CD4-positive, alpha-beta T cell treated with Interferon alpha-2 for 1 hour (primary cell): ENCODE measurements around the gene AGAP5.
"Not testable (repeated sequence)": the region's sequence is repeated elsewhere in the genome, so short reads cannot be mapped to it uniquely, and the experiment has no call there.

Experiments used
- DNase-seq, 2 donors: peaks; one replicate each; pipeline ENCODE4 v3.0.0-alpha.2; 2020 to 2022

The AGAP5 gene

DNA sequence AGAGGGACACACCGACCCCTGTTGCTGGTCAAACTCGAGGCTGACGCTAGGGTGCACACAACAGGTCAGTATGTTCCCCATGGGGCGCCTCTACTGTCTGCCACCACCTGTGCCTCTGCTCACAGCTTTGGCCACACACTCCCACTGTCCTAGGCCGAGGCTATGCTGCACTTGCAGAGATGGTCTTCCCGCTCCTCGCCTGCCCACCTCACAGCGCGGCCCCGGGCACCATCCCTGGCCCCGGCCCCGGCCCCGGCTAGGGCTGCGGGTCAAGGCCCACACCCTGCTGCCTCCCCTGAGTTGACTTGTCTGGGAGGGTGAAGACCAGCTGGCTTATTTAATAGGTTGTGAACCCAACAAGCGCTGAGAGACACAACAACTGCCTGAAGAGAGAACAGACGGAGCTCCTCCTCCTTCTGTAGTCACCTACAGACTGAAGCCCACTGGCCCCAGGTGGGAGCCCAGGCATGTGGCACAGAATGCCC, at the start of gene AGAP5:
AGAP5 (minus strand) TSS at position 435 of the 485 bp plus-strand sequence; CDS start at position 81, 354 bp downstream.
- not testable (repeated sequence) for DNase-seq

DNA sequence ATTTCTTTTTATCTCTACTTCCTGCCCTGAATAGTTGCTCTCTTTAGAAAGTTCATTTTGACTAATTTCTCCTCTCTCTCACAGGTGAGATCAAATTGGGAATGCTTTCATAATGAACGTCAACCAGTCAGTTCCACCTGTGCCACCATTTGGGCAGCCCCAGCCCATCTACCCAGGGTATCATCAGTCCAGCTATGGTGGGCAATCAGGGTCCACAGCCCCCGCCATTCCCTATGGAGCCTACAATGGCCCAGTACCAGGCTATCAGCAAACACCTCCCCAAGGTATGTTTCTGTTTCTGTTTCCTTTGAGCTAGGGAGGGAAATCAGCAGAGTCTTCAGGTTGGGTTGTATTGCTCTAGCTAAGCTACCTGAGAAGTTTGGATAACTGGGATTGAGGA, 48.8 kb upstream of the AGAP5 start:
- no peak for DNase-seq

DNA sequence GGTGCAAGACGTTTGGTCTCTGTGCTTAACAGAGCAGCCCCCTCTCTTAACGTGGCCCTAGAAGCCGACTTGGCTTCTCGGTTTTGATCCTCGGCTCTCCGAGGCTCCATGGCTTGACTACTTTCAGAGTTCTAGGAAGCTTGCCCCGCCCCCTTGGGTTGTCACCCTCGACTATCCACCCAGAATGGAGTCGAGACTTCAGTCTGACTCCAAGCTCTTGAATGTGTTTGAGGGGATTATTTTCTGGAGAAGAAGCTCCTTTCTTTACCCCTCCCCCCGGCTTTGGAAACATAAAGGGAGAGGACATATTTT, 46.7 kb upstream of the AGAP5 start:
- DNase-seq = peak; percentile 48 to 61

DNA sequence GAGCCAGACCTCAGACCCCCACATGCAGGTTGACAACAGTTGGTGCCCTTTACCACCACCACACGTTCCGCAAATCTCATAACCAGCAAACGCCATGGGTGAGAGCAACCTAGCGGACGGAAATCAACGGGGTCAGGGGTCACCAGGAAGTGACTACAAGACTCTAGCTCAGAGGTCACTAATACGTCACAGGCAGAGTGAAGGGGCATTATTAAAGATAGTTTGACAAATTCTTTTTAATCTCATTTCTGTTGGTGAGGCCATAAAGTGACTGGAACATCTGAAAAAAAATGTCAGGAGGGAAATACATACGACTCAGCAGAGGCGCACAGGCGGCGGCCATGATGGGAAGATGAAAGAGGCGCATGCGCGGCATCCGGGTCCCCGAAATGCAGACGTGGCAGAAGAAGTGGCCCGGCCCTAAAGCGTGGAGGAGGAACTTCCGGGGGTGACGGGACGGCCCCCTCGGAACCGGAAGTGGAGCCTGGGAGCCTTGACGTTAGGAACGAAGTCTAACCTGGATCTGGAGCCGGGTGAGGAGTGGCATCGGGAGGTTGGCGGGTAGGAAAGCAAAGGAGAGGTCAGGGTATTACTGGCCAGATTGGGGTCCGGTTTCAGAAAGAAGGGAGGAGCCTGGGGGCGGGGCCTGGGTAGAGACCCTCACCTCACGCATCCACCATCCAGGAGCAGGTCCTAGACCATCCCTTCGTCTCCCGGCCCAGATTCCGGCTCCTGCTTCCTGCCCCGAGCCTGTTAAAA, 46.2 kb upstream of the AGAP5 start, which contains the start of gene SEC24C:
SEC24C (plus strand) TSS at position 468 of the 759 bp plus-strand sequence. CDS start 2,461 bp downstream, outside the sequence.
- DNase-seq = peak; percentile 96

DNA sequence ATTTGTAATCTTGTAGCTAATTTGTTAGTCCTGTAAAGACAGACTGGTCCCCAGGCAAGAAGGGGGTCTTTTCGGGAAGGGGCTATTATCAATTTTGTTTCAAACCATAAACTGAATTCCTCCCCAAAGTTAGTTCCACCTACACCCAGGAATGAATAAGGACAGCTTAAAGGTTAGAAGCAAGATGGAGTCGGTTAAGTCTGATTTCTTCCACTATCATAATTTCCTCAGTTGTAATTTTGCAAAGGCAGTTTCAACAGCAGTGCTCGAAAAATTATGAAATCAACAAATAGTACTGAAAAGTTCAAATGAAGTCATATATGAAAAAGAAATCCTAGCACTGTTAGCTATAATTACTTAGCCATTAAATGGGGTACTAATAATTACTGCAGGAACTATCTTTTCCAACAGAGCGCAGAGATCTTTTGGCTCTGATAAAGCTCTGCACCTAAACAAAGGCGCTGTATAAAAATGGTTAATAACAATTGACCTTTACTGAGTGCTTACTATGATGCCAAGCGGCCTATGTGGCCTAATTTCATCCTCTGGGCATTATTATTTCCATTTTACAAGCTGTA, 45.5 kb upstream of the AGAP5 start:
- DNase-seq = no peak

DNA sequence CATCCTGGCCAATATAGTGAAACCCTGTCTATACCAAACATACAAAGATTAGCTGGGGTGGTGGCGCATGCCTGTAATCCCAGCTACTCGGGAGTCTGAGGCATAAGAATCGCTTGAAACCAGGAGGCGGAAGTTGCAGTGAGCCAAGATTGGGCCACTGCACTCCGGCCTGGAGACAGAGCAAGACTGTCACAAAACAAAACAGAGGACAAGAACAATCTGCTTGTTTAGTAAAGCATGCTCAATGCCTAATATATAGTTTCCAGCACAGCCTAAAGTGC, 44.5 kb upstream of the AGAP5 start:
- no peak for DNase-seq

DNA sequence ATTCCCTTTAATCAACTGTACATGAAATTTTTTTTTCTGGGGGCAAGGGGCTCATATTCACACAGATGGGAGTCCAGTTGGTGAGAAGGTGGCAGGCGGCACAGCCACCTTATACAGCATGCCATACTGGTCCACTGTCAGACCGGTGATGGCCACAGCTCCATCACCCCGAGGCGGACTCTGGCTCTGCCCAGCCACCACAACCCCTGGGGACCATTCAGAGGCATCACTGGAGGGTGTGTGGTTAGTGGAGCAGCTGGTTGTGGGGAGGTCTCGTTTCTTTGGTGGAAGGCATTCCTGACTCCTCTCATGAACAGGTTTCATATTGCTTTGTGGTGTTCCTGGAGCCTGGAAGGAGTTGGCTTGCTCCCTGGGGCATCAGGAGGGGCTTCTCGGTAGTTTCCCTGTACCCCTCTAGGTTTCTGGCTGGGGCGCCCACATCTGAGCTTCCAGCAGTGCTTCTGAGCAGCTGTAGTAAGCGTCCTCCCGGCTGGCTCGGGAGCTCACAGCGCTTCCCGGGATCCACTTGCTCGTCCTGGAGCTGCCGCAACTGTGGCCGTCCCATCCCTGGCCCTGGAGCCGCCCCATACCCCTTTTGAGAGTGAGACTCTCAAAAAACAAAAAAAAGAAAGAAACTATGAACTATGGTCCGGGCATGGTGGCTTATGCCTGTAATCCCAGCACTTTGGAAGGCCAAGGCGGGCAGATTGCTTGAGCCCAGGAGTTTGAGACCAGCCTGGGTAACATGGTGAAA, 42.8 kb upstream of the AGAP5 start:
- DNase-seq = not testable (repeated sequence)

DNA sequence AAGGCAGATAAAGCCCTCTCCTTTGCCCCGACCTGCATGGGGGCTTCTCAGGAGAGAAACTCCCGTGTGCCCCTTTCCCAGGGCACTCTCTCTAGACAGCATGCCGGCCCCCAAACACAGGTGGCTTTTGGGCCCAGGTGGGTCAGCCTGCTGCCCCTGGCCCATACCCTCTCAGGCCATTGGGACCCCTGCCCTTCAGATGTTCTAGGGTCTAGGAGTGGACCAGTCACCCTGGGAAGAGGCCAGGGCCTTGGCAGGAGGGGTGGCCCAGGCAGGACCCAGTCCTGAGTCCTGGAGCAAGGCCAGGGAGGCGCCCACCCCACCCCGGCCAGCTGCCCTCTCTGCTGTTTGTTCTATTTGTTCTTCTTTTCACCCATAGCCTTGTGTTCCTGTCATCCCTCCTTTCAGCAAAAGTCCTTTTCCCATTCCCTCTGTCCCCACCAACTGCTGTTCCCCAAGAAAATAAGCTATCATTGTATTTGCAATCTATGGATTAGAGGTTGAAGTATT, 36.9 kb upstream of the AGAP5 start:
- no peak for DNase-seq

DNA sequence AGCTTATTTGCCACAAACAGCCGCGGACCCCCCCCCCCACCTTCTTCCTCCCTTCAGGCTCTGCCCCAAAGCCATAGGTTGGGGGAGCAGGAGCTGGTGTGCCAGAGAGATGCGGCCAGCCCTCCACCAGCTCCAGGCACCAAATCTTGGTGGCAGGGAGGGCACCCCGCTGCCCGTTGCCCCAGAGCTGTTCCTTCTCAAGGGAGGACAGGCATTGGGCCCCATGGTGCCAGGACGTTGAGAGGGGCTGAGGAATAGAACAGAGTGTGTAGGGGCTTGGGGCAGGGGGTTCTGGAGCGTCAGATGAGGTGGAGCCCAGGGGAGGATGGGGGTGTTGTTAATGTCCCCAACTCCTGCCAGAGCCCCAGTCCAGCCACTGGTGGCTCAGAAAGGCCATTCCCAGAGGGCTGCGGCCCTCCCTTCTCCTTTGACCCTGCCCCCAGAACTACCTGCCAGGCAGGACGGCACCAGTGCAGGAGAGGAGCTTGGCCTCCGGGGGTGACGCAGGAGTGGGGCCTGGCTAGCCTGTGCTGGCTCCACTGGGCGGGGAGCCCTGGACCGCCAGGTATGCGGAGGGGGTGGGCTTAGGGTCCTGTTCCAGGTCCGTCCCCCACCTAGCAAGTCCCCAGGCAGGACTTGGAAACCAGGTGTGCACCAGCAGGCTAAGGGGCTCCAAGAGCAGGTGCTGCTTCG, 36.3 kb upstream of the AGAP5 start:
- DNase-seq = no peak

DNA sequence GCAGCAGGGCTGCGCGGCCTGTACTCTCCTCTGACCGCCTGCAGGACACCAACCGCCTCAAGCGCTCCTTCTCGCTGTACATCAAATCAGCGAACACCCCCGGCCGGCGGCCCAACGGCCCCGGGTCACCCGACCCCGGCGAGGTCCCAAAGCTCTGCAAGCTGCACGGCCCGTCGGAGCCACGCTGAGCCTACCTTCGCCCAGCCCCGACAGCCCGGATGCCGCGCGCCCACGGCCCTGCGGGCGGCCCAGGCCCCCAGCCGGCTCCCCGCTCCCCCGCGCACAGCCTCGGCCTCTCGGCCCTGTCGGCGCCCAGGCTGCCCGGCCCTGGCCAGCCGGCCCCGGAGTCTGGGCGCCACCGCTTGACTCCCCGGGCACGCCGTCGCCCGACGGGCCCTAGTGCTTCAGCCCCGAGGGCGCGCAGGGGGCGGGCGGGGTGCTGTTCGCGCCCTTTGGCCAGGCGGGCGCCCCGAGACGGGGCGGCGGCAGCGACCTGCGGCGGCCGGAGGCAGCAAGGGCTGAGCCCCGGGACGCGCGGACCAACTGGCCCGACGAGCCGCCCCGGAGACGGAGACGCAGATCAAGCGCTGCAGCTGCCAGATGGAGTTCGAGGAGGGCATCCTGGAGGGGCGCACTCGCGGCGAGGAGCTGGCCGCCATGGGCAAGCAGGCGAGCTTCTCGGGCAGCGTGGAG, 35.2 kb upstream of the AGAP5 start:
- DNase-seq = no peak

DNA sequence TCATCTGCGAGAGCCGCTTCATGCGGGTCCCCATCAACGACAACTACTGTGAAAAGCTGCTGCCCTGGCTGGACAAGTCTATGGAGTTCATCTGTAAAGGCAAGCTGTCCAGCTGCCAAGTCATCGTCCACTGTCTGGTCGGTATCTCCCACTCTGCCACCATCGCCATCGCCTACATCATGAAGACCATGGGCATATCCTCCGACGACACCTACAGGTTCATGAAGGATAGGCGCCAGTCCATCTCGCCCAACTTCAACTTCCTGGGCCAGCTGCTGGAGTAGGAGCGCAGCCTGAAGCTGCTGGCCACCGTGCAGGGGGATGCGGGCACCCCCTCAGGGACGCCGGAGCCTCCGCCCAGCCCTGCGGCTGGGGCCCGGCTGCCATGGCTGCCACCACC, 34.5 kb upstream of the AGAP5 start:
- DNase-seq = no peak

DNA sequence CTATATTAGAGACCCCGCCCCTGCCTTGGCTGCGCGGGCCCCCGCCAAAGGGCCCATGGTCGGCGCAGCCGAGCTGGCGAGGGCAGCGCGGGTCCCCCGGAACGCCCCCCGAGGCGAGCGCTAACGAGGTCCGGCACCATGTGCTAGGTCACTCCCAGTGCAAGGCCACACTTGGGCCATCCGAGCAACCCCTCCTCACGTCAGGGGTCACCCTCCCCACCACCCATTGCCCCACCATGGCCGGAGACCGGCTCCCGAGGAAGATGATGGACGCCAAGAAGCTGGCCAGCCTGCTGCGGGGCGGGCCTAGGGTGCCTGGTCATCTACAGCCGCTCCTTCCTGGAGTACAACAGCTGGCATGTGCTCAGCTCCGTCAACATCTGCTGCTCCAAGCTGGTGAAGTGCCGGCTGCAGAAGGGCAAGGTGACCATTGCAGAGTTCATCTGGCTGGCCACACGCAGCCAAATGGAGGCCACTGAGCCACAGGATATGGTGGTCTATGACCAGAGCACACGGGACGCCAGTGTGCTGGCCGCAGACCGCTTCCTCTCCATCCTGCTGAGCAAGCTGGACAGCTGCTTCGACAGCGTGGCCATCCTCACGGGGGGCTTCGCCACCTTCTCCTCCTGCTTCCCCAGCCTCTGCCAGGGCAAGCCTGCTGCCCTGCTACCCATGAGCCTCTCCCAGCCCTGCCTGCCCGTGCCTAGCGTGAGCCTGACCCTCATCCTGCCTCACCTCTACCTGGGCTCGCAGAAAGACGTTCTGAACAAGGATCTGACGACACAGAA, 33.9 kb upstream of the AGAP5 start:
- DNase-seq = no peak

DNA sequence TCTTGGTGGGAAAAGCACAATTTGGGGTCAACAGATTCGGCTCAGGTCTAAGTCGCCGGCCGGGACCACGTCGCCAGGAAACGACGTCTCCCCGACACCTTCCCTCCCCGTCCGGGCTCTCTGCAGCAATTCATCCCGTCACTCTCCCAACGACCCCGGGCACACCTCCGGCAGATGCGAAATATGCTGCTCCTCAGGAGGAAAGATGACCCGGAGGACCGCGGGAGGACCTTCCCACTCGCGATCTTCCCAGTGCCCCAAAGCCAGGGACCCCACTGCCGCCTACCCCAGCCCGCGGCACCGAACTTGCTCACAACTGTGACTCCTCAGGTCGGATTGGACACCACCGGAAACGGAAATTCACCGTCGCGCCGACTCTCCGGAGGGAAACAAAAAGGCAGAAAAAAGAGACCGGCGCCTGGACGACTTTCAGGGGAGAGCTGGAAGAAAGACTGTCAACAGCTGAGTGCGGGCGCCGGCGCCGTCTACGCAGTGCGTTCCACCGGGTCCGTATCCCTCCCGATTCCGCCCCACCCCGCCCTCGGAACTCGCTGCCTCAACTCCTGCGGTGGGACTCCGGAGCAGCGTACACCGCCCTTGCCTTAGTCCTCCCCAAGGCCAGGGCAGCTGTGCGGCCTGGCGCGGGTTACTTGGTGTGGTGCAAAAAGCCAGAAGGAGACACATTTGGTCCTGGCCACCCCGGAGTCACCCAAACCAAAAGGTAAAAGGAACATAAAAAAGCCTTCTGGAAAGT, 32.4 kb upstream of the AGAP5 start:
- DNase-seq = peak; percentile 84 to 93

DNA sequence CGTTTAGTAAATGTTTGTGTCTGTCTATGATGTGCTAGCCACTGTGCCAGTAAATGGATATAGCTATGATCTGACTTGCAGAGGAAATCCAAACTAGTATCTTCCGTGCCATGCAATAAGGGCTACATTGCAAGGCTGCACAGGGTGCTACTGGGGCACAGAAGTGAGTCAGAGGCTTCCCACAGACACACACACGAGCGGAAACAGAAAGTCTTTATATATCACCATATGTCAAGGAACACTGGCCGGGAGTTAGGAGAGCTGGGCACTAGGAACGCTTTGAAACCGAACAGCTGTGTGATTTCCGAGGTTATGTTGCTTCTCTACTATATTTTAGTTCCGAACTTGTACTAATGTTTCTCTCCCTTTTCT, 31.9 kb upstream of the AGAP5 start:
- DNase-seq = peak; percentile 31 to 47

DNA sequence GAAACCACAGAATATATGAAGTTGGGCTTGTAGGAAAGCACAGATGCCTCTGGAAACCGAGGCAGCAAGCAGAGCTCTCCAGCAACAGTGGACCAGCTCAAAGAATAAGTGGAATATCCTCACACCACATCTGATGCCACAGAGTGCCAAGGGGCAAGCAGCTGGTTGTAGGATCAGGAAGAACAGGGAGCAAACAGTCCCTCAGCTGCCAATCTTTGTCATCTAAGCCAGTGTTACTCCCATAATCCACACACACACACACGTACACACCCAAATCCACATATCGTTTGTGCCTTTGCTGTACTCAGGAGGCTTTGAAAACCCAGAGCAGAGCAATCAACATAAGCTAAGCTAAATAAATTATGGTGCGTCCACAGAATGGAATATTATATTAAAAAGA, 25.6 kb upstream of the AGAP5 start:
- no peak for DNase-seq

DNA sequence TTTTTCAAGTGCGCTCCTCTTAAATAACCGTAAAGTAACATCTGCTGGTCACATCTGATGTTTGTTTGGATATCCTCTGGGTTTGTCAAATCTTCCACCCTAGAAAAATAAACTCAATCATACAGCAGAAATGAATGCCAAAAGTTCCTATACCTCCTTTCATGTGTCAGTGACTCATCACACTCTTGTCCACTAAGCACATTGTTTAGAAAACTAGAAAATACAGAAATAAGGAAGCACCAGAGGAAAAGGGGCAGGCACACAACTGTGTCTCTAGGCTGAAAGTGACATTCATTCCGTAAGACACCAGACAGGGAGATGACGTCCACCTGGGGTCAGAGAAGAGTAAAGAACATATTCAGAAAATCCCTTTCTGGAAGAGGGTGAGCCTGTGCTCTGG, 22.7 kb upstream of the AGAP5 start:
- DNase-seq = not testable (repeated sequence)

DNA sequence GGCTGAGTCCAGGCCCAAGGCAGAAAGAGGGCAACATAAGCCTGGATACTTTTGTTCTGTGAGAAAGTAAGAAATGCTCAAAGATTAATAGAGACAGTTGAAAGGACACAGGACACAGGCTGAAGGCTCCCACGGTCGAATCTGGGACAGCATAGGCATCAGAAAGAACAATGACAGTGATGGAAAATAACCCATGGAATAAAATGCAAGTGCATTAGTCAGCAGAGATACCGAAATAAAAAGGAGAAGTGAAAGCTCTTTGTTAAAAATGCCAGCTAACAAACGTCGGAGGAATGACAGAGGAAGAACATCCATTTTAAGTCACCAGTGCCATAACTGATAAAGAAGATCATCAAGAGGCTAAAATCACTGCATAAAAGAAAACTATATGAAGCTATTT, 19.6 kb upstream of the AGAP5 start:
- DNase-seq = no peak

DNA sequence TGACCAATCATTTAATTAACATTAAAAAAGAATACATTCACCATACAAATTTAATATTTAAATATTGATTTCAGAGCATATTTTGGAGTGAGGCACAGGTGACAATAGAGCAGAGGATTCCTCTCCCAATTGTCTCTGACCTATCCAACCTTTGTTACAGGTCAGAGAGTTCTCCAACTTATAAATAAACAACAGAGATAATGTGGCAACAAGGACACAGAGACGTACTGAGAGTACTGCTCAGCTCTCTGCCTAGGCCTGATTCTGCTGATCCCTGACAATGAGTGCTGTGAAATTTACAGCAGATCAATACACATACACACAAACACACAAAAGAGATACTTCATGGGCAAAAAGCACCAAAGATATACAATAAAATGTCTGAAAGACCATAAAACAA, 18.3 kb upstream of the AGAP5 start:
- DNase-seq = no peak

DNA sequence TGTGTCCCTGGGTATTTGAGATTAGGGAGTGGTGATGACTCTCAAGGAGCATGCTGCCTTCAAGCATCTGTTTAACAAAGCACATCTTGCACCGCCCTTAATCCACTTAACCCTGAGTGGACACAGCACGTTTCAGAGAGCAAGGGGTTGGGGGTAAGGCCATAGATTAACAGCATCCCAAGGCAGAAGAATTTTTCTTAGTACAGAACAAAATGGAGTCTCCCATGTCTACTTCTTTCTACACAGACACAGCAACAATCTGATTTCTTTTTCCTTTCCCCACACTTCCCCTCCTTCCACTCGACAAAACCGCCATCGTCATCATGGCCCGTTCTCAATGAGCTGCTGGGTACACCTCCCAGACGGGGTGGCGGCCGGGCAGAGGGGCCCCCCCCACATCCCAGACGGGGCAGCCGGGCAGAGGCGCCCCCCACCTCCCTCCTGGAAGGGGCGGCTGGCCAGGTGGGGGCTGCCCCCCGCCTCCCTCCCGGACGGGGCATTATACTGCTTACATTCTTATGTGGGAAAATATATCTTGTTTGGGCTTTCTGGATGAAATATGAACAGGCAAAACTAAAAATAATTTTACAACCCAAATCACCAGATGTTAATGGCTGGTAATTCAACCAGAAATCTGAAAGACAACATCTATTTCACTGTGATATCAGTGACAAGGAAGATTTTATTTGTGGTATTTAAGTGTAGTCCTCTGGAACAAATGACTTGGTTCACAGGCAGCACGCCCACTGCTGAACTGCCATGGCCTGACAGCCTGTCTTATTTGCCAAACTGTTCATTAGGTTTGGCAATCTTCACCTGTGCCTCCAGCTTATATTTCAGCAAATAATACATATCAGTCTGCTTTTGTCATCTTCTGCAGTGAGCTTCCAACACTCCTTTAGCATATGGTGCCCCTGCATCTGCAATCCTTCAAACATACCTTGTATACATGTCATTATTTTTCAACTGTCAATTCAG, 17.6 kb upstream of the AGAP5 start:
- not testable (repeated sequence) for DNase-seq

DNA sequence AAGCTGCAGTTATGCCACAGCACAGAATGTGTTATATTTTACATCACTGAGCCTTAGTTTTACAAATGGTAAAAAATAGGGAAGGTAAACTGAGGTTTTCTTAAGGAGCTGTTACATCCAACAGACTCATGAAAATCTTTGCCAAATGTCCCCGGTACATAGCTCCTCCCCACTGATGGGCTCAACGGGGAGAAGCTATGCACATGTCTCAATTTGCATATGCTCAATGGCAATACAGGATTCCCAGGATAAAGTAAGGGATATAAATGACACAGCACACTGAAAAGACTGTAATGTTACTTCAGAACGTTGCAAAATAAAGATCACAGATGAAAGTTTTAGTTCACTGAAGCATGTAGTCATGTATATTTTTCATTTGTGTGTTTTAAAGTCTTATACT, 16.6 kb upstream of the AGAP5 start:
- DNase-seq = not testable (repeated sequence)
